ENCODE data around the gene MTMR3.

The MTMR3 gene

DNA sequence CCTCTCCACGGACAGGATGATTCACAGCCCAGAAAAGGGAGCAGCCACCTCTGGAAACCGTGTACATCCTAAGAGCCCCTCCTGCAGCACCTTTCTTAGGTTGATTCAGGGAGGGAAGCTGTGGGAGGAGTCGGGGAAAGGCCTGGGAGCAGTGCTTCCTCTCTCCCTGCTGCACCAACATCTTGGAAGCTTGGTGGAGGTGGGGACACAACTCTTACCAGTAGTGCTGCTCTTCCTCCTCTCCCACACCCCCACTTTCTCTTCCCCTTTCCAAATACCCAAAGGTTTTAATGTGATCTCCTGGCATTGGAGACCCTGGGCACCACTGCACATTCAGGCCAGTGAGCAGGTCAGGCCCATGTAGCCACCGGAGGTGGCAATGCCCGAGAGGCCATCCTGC lies 150.9 kb downstream of the MTMR3 start:
- Mint-ChIP-seq H3K4me1 (peaks cover 56% of the 10 kb centered on the region), H3K4me3 (no peak overlapping the region), H3K9me3 (no peaks in the 10 kb centered on the region), H3K36me3 (ENCODE audit: low read depth) (no peaks in the 10 kb centered on the region), H3K27ac (peak overlapping the region; percentile 75), H3K27me3 (ENCODE audit: low read depth, poor library complexity) (no peaks in the 10 kb centered on the region)
- TF ChIP-seq, protein P1, sequence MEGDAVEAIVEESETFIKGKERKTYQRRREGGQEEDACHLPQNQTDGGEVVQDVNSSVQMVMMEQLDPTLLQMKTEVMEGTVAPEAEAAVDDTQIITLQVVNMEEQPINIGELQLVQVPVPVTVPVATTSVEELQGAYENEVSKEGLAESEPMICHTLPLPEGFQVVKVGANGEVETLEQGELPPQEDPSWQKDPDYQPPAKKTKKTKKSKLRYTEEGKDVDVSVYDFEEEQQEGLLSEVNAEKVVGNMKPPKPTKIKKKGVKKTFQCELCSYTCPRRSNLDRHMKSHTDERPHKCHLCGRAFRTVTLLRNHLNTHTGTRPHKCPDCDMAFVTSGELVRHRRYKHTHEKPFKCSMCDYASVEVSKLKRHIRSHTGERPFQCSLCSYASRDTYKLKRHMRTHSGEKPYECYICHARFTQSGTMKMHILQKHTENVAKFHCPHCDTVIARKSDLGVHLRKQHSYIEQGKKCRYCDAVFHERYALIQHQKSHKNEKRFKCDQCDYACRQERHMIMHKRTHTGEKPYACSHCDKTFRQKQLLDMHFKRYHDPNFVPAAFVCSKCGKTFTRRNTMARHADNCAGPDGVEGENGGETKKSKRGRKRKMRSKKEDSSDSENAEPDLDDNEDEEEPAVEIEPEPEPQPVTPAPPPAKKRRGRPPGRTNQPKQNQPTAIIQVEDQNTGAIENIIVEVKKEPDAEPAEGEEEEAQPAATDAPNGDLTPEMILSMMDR (IDR thresholded peaks at IDR 0.05) = no peak
- DNase-seq = peak; percentile 30

DNA sequence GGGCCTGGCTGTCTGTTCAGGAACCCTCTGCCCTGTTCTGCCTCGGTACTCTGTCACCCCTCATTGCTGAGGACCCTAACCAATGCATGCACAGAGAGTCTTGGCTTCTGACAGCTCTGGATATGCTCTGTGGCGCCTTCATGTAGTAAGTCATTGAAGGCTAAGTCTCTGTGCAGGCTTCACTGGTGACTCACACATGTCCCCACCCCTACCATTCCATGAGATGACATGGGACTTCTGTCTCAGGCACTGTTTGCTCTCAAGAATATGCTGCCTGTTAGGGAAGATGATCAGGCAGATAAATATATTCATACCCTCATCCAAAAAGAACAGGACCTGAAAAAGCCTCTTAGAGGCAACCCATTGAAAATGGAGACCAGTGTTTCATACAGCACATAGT lies 153.7 kb downstream of the MTMR3 start:
- peaks cover 4% of the 10 kb centered on the region for H3K27me3 Mint-ChIP-seq (ENCODE audit: low read depth, poor library complexity)
- no peak overlapping the region for H3K4me3 Mint-ChIP-seq
- peaks cover 40% of the 10 kb centered on the region for H3K4me1 Mint-ChIP-seq
- TF ChIP-seq, protein P1 (IDR thresholded peaks at IDR 0.05) = no peak
- no peaks in the 10 kb centered on the region for H3K36me3 Mint-ChIP-seq (ENCODE audit: low read depth)
- H3K27ac Mint-ChIP-seq = no peak overlapping the region
- DNase-seq = no peak
- no peaks in the 10 kb centered on the region for H3K9me3 Mint-ChIP-seq

DNA sequence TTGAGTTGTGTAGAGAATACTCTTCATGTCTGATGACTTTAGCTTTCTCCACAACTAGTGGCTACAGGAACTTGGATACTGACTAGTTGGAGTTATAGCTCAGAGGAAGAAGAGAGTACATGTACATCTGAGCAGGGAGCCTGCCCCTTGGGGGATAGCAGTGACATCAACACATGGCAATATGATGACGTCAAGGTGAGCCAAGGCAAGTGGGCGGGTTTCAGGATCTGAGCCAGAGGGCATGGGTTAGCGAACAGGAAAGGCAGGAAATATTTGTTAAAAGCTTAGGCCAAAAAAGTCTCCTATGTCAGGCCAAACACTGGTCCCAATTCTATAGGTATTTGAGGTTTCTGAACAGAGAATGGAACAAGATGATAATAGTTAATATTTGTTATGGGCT lies 155.2 kb downstream of the MTMR3 start:
- H3K36me3 Mint-ChIP-seq (ENCODE audit: low read depth) = no peaks in the 10 kb centered on the region
- no peak overlapping the region for H3K4me3 Mint-ChIP-seq
- DNase-seq = no peak
- peaks cover 7% of the 10 kb centered on the region for H3K27me3 Mint-ChIP-seq (ENCODE audit: low read depth, poor library complexity)
- TF ChIP-seq, protein P1 (IDR thresholded peaks at IDR 0.05) = no peak
- no peaks in the 10 kb centered on the region for H3K9me3 Mint-ChIP-seq
- H3K4me1 Mint-ChIP-seq = peaks cover 30% of the 10 kb centered on the region
- H3K27ac Mint-ChIP-seq = peak overlapping the region; percentile 7

DNA sequence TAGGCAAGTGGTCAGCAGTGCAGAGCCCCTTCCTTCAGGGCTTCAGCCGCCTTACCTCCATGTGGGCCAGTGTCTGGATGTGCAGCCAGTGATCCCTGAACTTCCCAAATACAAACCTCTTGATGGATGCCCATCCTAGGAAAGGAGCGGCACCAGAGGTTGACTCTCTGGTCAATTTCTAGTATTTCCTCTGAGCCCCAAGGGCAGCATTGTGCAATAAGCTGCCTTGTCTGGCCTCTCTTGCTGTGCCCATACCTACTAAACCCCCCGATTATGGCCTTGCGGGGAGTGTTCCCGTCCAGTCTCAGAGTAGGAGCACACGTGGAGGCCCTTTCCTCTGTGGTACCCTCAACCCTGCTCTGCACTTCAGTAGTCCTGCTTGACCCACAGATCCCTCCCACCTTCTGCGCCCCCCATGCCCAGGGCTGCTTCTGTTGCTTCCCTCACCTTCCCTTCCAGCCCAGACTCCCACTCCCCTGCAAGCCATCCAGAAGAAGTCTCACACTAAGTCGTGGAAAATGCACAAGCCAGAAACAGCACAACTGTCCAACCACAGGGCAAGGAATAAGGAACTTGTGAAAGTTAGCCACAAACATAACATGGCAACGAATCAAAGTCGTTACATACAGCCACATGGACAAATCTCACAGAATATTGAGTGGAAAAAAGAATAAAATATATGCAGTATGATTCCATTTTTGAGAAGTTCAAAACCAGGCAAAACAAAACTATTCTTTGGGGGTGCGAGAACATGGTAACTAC lies 157.7 kb downstream of the MTMR3 start:
- H3K4me3 Mint-ChIP-seq = no peak overlapping the region
- no peaks in the 10 kb centered on the region for H3K36me3 Mint-ChIP-seq (ENCODE audit: low read depth)
- no peaks in the 10 kb centered on the region for H3K9me3 Mint-ChIP-seq
- H3K27ac Mint-ChIP-seq = no peak overlapping the region
- peaks cover 14% of the 10 kb centered on the region for H3K4me1 Mint-ChIP-seq
- TF ChIP-seq, protein P1 (IDR thresholded peaks at IDR 0.05) = no peak
- peaks cover 10% of the 10 kb centered on the region for H3K27me3 Mint-ChIP-seq (ENCODE audit: low read depth, poor library complexity)
- no peak for DNase-seq

DNA sequence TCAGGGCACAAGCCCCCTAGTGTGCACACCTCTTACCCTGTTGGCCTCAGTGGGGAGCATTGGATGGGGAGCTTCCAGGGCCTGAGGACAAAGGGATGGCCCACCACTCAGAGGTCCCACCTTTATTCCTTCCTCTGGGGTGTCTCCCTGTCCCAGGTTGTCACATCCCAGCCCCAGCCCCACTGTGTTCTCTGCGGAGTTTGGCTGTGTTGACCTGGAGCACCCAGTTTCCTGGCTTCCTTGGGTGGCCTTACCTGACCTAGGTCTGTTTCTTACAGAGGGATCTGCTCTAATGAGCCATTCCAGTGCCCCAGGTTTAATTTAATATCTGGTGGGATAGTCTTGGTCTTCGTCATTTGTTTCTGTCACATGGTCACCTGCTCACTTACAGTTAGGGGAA lies 158.5 kb downstream of the MTMR3 start:
- no peak overlapping the region for H3K4me3 Mint-ChIP-seq
- H3K9me3 Mint-ChIP-seq = no peaks in the 10 kb centered on the region
- peaks cover 10% of the 10 kb centered on the region for H3K27me3 Mint-ChIP-seq (ENCODE audit: low read depth, poor library complexity)
- no peak overlapping the region for H3K27ac Mint-ChIP-seq
- TF ChIP-seq, protein P1 (IDR thresholded peaks at IDR 0.05) = no peak
- H3K36me3 Mint-ChIP-seq (ENCODE audit: low read depth) = no peaks in the 10 kb centered on the region
- DNase-seq = no peak
- peaks cover 6% of the 10 kb centered on the region for H3K4me1 Mint-ChIP-seq

DNA sequence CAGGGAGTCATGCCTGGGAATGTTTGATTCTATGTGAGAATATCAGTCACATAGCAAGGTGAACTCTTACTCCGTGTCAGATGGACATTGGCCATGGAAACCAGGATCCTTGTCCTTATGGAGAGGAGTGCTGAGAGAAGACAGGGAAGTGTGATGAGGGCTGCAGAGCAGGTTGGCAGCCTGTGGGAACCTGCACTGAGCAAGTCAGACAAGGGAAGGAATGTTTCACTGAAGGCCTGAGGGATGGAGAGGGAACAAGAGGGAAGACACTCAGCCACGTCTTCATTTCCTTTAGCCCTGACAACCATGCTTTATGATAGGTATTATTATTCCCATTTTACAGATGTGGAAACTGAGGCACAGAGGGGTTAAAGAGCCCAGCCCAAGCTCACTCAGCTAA lies 158.9 kb downstream of the MTMR3 start:
- no peaks in the 10 kb centered on the region for H3K9me3 Mint-ChIP-seq
- no peak for DNase-seq
- peaks cover 10% of the 10 kb centered on the region for H3K27me3 Mint-ChIP-seq (ENCODE audit: low read depth, poor library complexity)
- TF ChIP-seq, protein P1 (IDR thresholded peaks at IDR 0.05) = no peak
- H3K36me3 Mint-ChIP-seq (ENCODE audit: low read depth) = no peaks in the 10 kb centered on the region
- H3K4me3 Mint-ChIP-seq = no peak overlapping the region
- peaks cover 6% of the 10 kb centered on the region for H3K4me1 Mint-ChIP-seq
- no peak overlapping the region for H3K27ac Mint-ChIP-seq
